T-helper 22 cell (primary cell): Measurements from ENCODE around the gene PCIF1.
"Not testable (repeated sequence)": the region's sequence is repeated elsewhere in the genome, so short reads cannot be mapped to it uniquely, and the experiment has no call there.

Experiments used
- DNase-seq: peaks from one replicate; pipeline ENCODE4 v3.0.0-alpha.2; 2020; ENCODE audit warnings: low read depth

PCIF1 gene

DNA sequence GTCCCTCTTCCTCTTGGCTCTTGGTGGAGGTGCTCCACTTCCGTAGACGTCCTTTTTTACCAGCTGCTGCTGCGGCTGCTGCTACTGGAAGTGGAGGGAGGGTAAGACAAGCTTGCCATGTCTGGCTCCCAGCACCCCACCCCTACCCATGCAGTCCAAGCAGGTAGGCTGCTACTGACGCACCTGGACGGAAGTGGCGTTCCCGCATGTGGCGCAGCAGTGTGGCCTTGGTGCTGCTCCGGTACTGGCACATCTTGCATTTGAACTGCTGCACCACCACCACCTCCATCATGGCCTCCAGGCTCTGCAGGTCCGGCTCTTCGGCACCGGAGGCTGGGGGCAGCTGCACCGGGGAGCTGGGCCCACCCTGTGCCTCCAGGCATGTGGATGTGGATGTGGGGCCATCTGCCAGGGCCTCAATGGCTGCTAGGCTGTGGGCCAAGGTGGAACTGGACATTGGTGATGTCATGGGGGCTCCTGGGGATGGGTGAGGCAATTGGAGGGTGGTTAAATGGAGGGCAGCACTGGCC is 33.1 kb downstream of the PCIF1 start:
- DNase-seq: no peak

DNA sequence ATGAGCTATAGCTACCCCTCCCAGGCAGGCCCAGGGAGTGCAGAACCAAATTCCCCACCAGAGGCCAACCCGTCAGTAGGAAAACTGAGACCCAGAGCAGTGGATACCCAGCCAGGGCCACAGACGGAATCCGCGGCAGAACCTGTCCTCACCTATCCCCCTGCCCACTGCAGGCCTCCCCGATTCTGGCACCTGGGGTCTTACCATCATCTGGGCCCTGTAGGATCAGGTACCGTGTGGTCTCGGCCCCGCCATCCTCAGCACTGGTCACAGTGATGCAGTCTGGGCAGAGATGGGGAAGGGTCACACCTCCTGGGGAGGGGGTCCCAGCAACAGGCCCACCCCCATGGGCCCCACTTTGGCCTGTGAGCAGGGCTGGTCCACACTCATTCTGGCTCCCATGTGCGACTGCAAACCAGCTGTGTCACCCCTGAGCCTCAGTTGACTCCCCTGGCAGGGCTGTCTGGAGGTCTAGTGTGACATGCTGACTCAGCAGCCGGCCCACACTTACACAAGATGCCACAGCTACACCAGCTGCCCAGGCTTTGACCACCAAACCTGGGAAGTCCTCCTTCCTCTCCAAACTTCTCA is 33.7 kb downstream of the PCIF1 start:
- no peak for DNase-seq

DNA sequence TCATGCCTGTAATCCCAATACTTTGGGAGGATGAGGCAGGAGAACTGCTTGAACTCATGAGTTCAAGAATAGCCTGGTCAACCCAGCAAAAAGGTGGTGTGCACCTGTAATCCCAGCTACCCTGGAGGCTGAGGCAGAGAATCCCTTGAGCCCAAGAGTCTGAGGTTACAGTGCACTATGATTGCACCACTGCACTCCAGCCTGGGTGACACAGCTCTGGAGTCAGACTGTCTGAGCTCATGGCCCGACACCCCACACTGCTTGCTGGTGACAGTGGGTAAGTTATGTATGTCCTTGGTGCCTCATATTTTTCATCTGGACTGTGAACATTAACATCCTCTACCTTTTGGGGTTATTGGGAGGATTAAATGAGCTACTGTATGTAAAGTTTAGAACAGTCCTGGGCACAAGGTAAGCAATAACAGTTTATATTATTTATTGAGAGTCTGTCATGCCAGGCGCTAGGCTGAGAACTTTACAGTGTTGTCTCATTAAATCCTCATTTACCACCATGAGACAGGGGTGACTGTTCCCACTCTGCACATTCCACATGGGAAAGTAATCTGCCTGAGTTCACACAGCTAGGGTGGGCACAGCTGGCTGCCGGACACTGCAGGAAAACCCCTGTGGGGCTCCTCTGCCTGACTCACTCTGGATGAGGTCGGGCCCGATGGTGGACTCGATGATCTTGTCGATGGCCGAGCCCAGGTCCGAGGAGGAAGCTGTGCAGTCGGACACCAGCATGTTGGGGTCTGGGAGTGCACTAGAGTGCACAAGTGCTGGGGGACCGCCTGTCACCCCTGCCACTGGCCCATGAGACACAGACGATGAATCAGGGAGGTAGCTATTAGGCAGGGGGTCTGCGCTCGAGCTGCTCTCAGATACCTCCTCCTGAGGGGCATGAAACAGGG is 34.6 kb downstream of the PCIF1 start:
- no peak for DNase-seq

DNA sequence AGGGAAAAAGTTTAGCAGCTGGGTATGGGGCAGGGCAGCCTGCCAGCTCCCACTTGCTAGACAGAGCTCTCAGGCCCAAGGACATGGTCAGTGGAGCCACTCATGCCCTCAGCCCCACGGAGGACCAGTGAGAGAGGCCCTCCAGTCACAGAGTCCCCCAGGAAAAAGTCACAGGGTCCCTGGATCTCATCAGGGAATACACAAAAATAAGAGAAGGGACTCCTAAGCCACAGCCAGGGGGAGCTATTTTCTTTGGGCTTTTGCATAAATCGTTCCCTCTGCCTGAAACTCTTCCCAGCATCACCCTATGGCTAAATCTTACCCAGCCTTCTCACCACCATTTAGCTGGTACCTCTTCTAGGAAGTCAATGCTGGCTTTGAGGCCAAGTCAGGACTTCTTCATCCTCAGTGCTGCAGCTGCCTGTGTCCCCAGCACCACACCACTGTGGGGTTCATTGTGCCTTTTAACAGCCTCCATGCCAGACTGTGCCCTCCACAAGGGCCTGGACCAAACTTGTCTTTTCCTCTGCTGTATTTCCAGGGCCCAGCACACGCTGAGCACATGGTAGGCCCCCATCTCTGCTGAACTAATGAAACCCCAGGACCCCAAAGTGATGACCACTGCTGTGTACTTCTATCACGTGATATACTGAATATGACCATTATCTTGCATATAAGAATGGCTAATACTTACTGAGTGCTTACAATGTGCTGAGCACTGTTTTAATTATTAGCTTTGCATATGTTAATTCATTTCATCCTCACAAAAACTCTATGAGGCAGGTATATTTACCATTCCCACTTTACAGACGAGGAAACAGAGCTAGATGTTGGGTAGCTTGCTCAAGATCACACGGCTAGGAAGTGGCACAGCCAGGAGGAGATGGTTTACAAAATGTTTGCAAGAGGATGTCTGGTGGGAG is 35.5 kb downstream of the PCIF1 start:
- DNase-seq: no peak

DNA sequence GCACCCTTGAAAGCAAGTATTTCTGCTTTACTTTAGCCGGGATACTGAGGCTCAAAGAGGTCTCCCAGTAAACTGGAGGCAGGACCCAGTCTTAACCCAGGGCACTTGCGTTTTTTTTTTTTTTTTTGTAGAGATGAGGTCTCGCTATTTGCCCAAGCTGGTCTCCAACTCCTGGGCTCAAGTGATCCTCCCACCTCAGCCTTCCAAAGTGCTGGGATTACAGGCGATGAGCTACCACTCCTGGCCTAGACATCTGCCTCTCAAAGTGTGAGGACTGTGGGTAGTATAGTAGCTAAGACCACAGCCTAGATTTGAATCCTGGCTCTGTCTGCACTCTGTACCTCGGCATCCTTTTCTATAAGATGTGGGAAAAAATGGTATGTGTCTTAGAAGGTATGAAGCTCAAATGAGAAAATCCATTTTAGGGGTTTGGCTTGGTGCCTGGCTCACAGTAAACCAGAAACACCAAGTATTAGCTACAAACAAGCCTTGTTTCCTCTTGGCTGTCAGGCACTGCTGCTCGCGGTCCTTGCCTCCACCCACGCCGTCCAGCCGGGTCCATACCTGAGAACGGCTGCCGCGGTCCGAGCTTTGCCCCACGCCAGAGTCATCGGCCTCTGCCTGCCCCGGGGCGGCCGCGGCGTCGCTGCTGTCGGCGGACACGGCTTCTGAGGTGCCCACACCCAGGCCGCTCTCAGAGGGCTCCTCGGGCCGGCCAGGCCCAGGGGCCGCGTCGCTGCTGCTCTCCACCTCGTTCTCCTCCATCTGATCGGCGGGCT is 36.4 kb downstream of the PCIF1 start:
- DNase-seq: no peak

DNA sequence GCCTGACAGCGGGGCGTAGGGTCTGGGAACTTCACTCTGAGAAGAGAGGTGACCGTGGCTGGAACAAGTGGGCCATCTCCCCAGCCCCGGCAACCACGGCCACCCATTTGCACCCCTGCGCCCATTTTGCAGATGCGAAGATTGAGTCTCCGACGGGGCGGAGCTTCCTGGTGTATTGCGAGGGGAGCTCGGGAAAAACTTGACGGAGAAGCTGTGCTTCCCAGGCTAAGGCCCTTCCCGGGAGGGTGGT is 36.9 kb downstream of the PCIF1 start:
- DNase-seq: no peak

DNA sequence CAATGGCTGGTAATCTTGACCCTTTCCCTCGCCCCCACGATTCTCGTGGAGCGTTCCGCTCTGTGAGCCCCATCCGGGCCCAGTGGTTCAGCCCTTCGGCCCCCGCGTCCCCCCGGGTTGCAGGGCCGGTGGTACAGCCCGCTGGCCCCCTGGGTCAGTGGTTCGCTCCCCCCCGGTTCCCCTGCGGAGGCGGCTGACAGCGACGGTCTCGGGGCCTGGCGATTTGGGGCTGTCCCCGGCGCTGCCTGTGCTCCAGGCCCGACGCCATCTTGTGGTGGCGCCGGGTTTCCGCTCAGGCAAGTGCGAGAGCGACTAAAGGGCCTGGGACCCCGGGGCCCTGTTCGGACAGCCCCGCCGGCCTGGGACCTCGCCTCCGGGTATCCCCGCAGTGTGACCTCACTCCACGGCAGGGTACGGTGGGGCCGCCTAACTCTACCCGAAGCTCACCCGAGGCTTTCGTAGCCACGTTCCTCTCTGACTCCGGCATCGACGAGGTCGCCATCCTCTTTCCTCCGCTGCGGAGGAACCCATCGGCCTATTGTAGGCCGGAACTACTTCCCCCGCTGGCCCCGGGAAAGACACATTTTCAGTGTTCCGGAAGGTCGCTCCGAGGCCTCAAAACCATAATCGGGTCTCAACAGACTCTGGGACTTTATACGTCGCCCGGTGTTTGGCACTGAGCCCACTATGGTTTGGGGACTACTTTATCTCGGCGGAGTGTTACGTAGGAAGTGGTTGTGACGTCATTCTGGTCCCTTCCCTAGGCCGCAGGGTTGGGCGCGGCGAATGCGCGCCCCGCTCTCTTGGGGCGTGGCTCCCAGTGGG is 37.4 kb downstream of the PCIF1 start, which contains the start of gene ZNF335:
TSS of gene ZNF335 (minus strand) at position 529 of the 825 bp plus-strand sequence. CDS start 793 bp downstream, outside the sequence.
- peak; percentile 88 for DNase-seq

DNA sequence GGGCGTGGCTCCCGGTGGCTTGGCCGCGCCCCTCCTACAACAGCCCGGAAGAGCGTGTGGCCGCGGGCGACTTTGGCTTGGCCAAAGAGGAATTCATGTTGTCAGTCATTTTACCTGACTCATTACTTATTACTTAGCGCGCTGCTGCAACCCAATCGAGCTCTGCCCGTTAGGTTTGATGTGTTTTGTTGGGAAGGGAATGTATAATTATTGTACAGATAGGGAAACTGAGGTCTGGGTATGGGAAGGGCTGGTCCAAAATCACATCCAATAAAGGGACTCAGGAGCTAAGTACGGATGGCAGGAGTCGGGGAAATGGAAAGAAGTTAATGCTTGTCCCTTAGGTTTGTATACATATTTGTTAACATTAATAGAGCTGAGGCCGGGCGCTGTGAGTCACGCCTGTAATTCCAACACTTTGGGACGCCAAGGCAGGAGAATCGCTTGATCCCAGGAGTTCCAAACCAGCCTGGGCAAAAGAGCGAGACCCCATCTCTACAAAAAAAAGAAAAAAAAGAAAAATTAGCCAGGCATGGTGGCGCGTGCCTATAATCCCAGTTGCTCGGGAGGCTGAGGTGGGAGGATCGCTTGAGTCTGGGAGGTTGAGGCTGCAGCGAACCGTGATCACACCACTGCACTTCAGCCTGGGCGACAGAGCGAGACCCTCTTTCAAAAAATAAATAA is 38.2 kb downstream of the PCIF1 start:
- no peak for DNase-seq

DNA sequence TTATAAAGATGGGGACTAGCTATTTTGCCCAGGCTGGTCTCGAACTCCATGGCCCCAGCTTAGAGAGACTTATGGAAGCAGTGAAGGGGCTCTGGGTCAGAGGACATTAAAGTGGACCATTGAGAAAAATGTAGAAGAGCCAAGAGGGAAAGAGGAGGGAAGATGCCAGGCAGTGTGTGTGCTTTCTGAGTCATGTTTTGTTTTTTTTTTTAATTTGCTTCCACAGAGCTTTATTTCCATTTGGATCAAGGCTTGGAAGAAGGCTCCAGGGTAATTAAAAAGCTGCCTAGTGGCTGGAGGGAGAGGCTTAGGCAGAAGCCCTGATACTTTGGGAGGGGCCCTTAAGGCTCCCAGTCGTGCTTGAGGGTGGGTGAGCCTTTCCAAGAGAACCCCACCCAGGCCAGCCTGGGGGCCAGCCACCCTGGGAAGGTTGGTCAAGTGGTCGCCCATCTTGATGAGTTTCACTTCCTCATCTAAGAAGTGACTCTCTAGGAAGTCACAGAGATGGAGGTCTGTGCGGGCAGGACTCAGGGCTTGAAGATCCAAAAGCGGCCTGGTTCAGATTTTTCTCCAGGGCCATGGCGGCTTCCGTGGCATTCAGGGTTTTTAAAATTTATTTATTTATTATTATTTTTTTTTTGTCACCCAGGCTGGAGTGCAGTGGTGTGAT is 40.5 kb downstream of the PCIF1 start:
- no peak for DNase-seq

DNA sequence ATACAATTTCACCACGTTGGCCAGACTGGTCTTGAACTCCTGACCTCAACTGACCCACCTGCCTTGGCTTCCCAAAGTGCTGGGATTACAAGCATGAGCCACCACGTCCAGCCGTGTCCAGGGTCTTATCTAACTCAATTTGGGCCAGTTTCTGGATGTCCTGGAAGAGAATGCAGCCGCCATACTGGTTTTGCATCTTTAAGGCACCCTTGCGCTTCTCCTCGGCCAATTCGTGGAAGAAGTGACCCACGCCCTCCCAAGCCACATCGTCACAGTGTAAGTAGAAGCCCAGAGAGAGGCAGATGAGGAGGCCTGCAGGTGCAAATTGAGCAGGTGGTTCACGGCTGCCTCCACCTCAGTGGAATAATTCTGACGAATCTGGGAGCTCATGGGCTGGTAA is 41.2 kb downstream of the PCIF1 start:
- no peak for DNase-seq

DNA sequence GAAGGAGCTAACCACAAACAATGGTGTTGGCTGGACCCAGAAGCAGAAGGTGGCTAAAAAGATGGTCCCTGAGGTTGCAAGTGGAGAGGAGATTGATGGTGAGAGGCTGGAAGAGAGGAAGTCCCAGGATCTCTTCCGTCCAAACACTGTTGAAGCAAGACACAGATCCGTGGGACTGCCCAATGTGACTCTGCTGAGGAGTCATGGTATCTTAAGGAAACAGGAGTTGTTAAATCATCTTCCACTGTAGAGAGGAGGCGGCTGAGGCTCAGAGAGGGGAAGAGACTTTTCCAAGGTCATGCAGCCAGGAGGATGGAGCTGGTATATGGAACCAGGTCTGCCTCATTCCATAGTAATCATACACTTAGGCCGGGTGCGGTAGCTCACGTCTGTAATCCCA is 41.6 kb downstream of the PCIF1 start:
- DNase-seq: no peak

DNA sequence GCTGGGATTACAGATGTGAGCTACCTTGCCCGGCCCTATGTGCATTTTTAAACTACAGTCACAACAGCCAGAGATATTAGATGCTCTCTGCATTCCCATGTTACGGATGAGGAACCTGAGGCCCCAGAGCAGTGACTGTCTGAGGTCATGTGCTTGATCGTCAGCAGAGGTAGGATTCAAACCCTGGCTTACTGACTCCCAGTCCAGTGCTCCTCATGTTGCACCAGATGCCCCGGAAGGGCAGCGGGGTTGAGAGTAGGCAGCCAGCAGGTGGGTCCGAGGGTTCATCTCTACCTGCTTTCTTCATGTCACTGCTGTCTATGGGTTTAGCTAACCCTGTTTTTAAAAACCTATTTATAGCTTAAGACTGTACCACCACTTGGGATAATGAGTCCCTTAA is 46.8 kb downstream of the PCIF1 start:
- no peak for DNase-seq

DNA sequence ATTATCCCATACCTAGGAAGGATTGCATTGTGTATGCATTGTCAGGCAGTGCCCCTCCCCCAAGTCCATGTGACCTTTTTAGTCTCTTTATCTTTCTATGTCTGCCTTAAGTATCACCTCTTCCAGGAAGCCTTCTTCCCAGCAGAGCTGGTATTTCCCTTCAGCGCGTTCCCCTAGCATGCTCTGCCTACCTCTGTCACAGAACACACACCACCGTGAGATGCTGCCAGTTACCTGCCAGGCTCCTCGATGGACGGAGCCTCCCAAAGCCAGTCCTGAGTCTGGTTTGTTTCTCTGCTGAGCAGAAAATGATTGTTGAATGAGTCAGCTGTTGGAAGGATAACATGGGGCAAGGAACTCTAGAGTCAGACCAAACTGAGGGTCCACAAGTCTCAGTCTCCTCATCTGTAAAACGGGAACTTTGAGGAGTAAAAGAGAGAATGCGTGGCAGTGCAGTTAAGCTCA is 48.8 kb downstream of the PCIF1 start:
- DNase-seq: no peak

DNA sequence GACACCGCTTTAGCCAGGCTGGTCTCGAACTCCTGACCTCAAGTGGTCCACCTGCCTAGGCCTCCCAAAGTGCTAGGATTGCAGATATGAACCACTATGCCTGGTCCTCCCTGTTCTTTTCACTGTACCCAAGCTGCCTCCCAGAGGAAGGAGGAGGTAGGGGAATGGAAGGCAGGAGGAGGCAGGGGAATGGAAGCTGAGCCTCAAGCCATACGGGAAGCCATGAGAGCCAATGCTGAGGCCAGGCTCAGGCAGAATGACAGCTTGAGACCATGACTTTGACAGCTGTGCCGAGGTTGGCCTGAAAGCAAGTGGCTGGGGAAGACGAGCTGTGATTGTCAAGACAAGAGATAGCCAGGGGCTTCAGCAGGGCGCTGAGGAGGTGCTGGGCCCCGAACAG is 51.1 kb downstream of the PCIF1 start:
- no peak for DNase-seq

DNA sequence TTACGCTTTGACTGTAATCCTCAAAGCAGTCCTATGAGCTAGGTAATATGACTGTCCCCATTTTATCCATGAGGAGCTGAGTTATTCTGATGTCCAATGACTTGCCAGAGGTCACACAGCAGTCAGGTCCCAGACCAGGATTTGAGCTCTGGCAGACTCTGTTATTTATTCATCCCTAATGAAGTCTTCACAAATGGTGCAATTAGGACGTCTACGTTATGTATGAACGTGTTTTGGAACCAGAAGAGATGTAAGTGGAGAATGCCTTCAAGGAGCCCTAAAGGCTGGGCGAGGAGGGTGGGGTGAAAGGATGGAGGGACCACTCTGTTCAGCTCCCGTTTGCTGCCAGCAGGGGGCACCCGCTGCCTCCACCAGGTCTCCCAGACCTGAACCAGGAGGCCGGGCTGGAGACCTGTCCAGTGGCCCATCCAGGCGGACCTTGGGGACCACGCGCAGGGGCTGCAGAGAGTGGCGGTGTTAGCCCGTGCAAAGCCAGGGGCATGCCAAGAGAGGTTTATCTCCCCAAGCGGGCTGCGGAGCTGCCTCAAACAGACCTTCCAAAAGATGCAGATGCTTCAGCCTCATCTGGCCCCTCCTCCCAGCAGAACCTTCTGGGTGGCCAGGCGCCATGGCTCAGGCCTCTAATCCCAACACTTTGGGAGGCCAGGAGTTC is 52.8 kb downstream of the PCIF1 start:
- peak; percentile 32 for DNase-seq

DNA sequence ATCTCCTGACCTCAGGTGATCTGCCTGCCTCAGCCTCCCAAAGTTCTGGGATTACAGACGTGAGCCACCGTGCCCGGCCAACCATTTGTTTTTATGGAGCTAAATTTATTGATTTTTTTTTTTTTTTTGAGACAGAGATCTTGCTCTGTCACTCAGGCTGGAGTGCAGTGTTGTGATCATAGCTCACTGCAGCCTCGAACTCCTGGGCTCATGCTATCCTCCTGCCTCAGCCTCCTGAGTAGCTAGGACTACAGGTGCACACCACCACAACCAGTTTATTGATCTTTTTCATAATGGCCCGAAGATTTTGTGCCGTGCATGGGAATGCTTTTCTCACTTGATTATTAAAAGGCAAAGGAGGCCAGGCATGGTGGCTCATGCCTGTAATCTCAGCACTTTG is 54.3 kb downstream of the PCIF1 start:
- DNase-seq: not testable (repeated sequence)

DNA sequence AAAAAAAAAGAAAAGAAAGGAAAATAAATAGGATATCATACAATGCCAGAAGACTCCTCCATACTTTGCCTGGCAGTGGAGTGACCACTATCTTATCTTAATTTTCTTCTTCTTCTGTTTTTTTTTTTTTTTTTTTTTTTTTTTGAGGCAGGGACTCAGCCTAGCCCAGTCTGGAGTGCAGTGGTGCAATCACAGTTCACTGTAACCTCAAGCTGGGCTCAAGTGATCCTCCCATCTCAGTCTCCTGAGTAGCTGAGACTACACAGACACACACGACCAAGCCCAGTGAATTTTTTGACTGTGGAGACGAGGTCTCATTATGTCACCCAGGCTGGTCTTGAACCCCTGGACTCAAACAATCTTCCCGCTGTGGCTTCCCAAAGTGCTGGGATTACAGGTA is 57.1 kb downstream of the PCIF1 start:
- DNase-seq: no peak

DNA sequence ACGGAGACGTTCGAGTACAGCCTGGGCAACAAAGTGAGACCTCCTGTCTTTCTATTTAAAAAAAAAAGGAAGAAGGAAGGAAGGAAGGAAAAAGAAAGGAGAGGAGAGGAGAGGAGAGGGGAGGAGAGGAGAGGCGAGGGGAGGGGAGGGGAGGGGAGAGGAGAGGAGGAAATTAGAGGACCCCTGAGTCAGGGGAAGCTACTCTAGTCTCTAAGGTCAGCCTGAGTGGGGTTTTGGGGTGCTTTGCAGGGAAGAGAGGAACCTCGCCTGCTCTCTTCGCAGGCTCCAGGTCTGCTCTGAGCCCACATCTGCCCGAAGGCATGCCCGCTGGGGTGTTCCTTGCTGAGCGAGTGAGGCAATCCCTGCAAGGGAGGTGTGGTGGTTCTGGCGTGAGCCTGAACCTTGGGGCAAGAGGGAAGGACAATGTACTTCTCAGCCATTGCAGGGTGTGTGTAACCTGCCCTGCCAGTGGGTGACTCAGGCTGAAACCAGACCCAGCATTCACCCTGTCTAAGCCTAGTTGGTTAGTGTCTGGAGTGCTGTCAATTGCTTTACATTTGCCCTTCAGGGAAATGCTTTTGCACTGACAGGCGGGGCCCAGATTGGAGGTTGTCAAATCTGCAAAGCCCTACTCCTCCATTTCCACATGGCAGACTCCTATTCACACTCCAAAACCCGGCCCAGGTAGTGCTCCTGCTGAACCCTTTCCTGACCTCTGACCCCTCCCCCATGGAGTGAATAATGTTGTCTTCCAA is 58.9 kb downstream of the PCIF1 start:
- DNase-seq: no peak
